SK-N-DZ (cell line): Measurements from ENCODE around the gene COL5A1.

ENCODE experiments used
- DNase-seq: peaks from one replicate; pipeline ENCODE4 v3.0.0-alpha.2; 2015; ENCODE audit warnings: low spot score

COL5A1 gene

GRCh38 chr9:134871697-134872340, 230.2 kb downstream of the COL5A1 start:
- no peak for DNase-seq

- no peak for DNase-seq
Measured at GRCh38 chr9:134872482-134873231, 231.1 kb downstream of the COL5A1 start.

DNA sequence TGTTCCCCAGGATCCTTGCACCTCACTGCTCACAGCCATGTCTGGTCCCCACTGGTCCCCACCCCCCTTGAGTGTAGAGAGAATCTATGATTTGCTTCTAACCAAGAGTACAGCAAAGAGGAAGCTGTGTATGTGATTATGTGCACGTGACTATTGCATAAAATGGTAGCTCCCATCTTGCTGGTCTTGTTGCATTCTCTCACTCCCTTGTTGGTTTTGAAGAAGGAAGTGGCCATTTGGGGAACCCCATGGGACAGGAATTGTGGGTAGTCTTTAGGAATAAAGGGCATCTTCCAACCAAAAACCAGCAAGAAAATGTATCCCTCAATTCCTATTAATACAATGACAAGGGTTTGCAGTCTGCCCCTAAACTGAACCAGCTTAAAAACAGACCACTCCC, 233.8 kb downstream of the COL5A1 start:
- DNase-seq = no peak

DNA sequence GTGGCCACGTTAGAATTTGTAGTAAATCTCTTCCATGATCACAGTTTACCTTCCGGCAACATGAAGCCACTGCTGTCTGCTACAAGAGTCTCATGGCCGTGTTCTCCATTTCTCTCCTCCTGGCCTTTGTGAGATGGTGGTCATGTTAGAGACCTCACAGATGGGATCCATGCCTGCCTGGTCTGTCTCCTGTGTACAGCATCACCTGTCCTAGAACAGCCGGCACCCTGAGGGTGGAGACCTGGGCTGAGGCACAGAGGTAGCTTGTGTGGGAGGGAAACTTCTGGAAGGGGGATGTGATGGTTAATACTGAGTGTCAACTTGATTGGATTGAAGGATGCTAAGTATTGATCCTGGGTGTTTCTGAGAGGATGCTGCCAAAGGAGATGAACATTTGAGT, 235.9 kb downstream of the COL5A1 start:
- no peak for DNase-seq

GRCh38 chr9:134879664-134880483, 238.3 kb downstream of the COL5A1 start:
- no peak for DNase-seq

- no peak for DNase-seq
Measured at GRCh38 chr9:134880484-134881312, 239.1 kb downstream of the COL5A1 start, which contains the start of gene FCN2. Gene FCN2 (plus strand): TSS chr9:134880810. CDS start chr9:134880822, 12 bp downstream.

DNA sequence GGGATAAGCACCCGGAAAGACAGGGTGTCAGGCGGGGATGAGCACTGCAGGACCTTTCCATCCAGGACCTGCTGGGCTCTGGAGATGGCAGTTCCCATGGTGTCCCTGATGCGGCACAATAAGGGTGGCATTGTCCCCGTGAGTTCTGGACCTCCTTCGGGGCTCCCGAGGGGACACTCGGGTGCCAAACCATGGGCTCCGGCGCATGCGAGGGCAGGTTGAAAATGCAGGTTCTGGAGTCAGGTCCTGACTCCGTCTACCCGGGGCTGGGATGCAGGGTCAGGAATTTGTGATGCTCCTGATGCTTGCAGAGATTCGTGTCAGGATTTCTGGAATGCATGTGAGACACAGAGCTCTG, 239.7 kb downstream of the COL5A1 start:
- no peak for DNase-seq

DNA sequence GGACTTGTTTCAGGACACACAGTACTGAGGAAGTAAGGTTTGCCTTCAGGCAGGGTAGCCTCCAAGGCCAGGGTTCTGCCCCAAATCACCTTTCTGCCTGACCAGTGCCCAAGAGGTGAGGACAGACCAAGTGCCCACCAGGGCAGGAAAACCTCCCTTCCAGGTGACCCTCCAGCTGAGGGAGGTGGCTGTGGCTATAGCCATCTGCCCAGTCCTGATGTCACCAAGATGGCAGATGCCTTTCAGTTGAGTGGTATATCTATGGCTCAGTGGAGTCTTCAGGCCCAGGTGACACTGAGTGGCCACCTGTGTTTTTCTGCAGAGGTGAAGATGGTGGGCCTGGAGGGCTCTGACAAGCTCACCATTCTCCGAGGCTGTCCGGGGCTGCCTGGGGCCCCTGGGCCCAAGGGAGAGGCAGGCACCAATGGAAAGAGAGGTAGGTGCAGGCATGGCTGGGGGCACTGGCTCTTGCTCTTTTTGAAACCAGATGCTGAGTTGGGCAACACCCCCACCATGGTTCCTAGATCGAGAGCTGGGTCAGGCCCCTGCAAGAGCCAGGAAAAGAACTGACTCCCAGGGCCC, 240.7 kb downstream of the COL5A1 start:
- DNase-seq = no peak

GRCh38 chr9:134883040-134883782, 241.6 kb downstream of the COL5A1 start:
- DNase-seq = no peak

- no peak for DNase-seq
Measured at GRCh38 chr9:134884492-134884891, 242.9 kb downstream of the COL5A1 start.

DNA sequence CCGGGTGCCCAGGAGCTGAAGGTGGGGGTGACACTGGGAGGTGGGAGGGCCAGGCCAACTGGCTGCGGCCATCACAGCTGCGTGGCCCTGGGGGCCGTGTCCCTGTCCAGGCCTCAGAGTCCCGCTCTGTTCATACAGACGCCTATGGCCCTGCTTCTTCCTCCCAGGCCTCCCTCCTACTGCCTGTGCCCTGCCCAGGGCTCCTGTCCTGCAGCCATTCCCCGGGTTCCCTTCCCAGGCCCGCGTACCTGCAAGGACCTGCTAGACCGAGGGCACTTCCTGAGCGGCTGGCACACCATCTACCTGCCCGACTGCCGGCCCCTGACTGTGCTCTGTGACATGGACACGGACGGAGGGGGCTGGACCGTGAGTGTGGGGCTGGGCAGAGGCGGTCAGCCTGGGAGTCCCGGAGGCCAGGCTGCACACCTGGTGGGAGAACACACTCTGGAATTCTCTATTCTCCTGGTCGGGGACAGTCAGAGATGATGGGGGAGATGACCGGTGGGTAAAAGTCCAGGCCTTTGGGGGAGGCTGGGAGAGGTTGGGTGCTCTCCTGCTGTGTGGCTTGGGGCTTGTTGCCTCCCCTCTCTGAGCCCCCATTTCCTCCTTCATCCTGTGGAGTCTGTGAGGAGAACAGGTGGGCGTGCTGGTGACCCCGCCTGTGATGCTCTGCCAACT, 243.5 kb downstream of the COL5A1 start:
- no peak for DNase-seq

- DNase-seq = no peak
Measured at GRCh38 chr9:134885679-134886412, 244.2 kb downstream of the COL5A1 start.

DNA sequence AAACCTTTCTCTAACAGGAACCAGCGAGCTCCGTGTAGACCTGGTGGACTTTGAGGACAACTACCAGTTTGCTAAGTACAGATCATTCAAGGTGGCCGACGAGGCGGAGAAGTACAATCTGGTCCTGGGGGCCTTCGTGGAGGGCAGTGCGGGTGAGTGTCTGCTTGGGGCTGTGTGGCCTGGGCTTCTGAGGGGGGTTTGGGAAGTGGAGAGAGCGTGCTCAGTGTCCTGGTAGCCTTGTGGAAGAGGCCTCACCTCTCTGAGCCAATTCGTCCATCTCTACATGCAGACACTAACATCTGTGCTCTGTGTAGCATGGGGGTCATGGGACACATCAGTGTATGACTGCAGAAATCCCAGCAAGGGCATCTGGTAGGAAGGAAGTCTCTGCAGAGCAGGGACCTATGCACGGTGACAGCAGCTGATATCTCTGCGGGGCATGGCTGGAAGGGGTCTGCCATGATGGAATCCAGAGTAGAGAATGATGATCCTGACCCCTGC, 244.9 kb downstream of the COL5A1 start:
- DNase-seq = no peak

DNA sequence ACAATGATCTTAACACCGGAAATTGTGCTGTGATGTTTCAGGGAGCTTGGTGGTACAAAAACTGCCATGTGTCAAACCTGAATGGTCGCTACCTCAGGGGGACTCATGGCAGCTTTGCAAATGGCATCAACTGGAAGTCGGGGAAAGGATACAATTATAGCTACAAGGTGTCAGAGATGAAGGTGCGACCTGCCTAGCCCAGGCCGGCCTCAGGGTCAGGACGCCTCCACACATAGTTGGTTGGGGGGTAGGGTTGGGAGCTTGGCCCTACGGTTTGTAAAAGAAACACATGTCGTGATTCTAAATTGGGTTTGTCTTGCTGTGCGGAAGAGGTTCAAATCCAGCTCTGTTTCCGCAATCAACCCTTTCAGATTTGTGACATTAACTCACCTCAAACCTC, 245.6 kb downstream of the COL5A1 start:
- DNase-seq = no peak

- DNase-seq = no peak
Measured at GRCh38 chr9:134887686-134888602, 246.3 kb downstream of the COL5A1 start.

DNA sequence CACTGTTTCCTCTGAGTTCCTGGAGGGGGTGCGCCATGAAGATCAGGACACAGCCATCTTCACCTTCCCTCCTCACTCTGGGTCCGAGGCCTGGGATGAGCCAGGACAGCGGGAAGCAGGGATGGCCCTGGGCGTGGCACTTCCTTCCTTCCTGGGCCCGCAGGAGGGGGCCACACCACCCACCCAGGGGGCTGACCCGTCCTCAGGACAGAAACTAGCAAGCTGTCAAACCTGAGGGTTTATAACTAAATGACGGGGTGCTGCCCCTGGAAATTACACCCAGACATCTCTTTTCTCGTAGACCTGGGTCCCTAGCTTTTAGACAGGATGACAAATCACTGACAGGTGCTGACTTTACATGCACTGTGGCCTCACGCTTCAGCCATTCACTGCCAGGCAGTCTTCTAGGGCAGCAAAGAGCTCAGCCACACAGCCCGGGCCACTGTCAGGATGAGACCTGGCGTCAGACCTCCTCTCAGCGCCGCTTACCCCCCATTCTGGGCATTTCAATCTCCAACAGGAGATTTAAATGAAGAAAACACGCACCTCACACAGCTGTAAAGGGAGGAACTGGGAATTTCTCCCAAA, 247.1 kb downstream of the COL5A1 start:
- DNase-seq = no peak

DNA sequence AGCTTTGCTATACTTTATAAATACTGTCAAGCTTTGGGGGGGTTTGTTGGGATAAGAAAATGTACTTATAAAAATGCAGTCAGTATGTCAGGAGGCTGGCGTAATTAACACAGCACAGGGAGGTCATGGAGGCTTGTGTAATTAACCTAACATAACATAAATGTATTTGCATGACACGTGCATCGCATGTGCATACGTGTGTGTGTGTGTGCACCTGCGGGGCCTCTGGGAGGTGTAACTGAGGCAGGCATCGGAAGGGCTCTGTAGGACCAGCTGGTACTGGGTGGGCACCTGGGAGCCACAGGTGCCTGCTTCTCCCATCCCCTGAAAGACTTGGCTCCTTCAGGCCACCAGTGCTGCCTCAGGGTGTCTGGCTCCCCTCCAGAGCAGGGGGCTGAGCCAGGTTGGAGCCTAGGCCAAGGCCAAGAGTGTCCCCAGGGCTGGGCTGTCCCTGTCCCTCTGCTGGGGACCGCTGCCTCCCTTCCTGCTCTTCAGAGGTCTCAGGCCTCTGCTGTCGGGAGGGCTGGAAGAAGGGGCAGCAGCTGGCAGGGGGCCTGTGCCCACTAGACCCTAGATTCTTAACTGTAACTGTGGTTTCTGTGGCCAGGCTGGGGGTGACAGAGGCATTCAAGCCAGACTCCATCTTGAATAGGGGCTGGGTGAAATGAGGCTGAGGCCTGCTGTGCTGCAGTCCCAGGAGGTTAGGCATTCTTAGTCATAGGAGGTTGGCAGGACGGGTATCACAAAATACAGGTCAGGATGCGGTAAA, 248.0 kb downstream of the COL5A1 start:
- no peak for DNase-seq
